ENCODE measurements around the gene HYI. TPM values are rescaled to one million over a fixed set of nuclear protein-coding genes. Genes with fewer than 3 reads are reported as not detected.
"Not testable (repeated sequence)": the region's sequence is repeated elsewhere in the genome, so short reads cannot be mapped to it uniquely, and the experiment has no call there.

The HYI gene
- total RNA-seq, 1 donor from 2014 or later: 33.4 TPM

DNA sequence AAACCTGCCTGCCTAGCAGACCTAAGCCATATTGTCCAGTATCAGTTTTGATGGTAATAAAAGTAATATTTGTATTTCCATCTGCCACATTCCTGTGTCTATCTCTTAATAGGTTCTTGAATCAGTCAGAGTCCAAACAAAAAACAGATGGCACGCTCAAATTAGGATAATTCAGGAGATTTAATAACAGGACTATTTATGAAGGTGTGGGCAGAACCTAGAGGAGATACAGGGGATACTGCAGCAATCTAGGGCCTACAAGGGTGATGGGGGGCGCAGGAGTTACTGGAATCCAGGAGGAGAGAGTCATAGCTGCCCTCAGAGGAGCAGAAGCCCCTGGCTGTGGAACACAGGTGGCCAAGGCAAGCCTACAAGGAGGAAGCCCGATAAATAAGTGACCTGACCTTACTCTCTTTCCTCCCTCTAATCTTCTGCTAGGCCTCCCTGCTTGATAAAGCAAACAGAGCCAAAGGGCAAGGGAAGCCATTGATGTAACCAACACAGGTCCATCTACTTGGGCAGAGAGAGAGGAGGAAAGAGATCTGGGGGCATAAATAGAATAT, 11.9 kb upstream of the HYI start:
- Histone ChIP-seq H3K27me3 (ENCODE audit: control insufficient read depth in 3 of 3, insufficient read depth in 3 of 3, low read length in 3 of 3) (no peaks in the 10 kb centered on the region), H3K4me1 (ENCODE audit: control insufficient read depth in 3 of 3, insufficient read depth in 3 of 3, low read length in 3 of 3) (no peaks in the 10 kb centered on the region), H3K4me3 (ENCODE audit: low read length in 3 of 3) (no peak overlapping the region), H3K27ac (ENCODE audit: low read depth, low read length) (no peak overlapping the region), H3K9me3 (ENCODE audit: control insufficient read depth in 3 of 3, low read length in 3 of 3) (no peaks in the 10 kb centered on the region), H3K36me3 (ENCODE audit: control insufficient read depth in 3 of 3, insufficient read depth in 3 of 3, low read length in 3 of 3) (no peaks in the 10 kb centered on the region), H3K9ac (ENCODE audit: low read depth in 1 of 3, low read length in 3 of 3) (no peak overlapping the region)

- Histone ChIP-seq H3K9ac (ENCODE audit: low read depth in 1 of 3, low read length in 3 of 3) (no peak overlapping the region), H3K9me3 (ENCODE audit: control insufficient read depth in 3 of 3, low read length in 3 of 3) (no peaks in the 10 kb centered on the region), H3K27ac (ENCODE audit: low read depth, low read length) (no peak overlapping the region), H3K4me1 (ENCODE audit: control insufficient read depth in 3 of 3, insufficient read depth in 3 of 3, low read length in 3 of 3) (no peaks in the 10 kb centered on the region), H3K27me3 (ENCODE audit: control insufficient read depth in 3 of 3, insufficient read depth in 3 of 3, low read length in 3 of 3) (no peaks in the 10 kb centered on the region), H3K36me3 (ENCODE audit: control insufficient read depth in 3 of 3, insufficient read depth in 3 of 3, low read length in 3 of 3) (no peaks in the 10 kb centered on the region), H3K4me3 (ENCODE audit: low read length in 3 of 3) (no peak overlapping the region)
Measured at GRCh38 chr1:43464681-43465504, 11.2 kb upstream of the HYI start.

- Histone ChIP-seq H3K4me1 (ENCODE audit: control insufficient read depth in 3 of 3, insufficient read depth in 3 of 3, low read length in 3 of 3) (no peaks in the 10 kb centered on the region), H3K36me3 (ENCODE audit: control insufficient read depth in 3 of 3, insufficient read depth in 3 of 3, low read length in 3 of 3) (no peaks in the 10 kb centered on the region), H3K4me3 (ENCODE audit: low read length in 3 of 3) (no peak overlapping the region), H3K27me3 (ENCODE audit: control insufficient read depth in 3 of 3, insufficient read depth in 3 of 3, low read length in 3 of 3) (no peaks in the 10 kb centered on the region), H3K9ac (ENCODE audit: low read depth in 1 of 3, low read length in 3 of 3) (no peak overlapping the region), H3K9me3 (ENCODE audit: control insufficient read depth in 3 of 3, low read length in 3 of 3) (no peaks in the 10 kb centered on the region), H3K27ac (ENCODE audit: low read depth, low read length) (no peak overlapping the region)
Measured at GRCh38 chr1:43463479-43463878, 9.7 kb upstream of the HYI start.

- no peak overlapping the region for H3K27ac ChIP-seq (ENCODE audit: low read depth, low read length)
- H3K9me3 ChIP-seq (ENCODE audit: control insufficient read depth in 3 of 3, low read length in 3 of 3): no peaks in the 10 kb centered on the region
- no peaks in the 10 kb centered on the region for H3K36me3 ChIP-seq (ENCODE audit: control insufficient read depth in 3 of 3, insufficient read depth in 3 of 3, low read length in 3 of 3)
- no peaks in the 10 kb centered on the region for H3K27me3 ChIP-seq (ENCODE audit: control insufficient read depth in 3 of 3, insufficient read depth in 3 of 3, low read length in 3 of 3)
- no peak overlapping the region for H3K9ac ChIP-seq (ENCODE audit: low read depth in 1 of 3, low read length in 3 of 3)
- no peak overlapping the region for H3K4me3 ChIP-seq (ENCODE audit: low read length in 3 of 3)
- no peaks in the 10 kb centered on the region for H3K4me1 ChIP-seq (ENCODE audit: control insufficient read depth in 3 of 3, insufficient read depth in 3 of 3, low read length in 3 of 3)
Measured at GRCh38 chr1:43460988-43461693, 7.4 kb upstream of the HYI start.

GRCh38 chr1:43458379-43458778, 4.6 kb upstream of the HYI start:
- H3K36me3 ChIP-seq (ENCODE audit: control insufficient read depth in 3 of 3, insufficient read depth in 3 of 3, low read length in 3 of 3); H3K4me3 ChIP-seq (ENCODE audit: low read length in 3 of 3); H3K27ac ChIP-seq (ENCODE audit: low read depth, low read length); H3K27me3 ChIP-seq (ENCODE audit: control insufficient read depth in 3 of 3, insufficient read depth in 3 of 3, low read length in 3 of 3); H3K9me3 ChIP-seq (ENCODE audit: control insufficient read depth in 3 of 3, low read length in 3 of 3); H3K4me1 ChIP-seq (ENCODE audit: control insufficient read depth in 3 of 3, insufficient read depth in 3 of 3, low read length in 3 of 3); H3K9ac ChIP-seq (ENCODE audit: low read depth in 1 of 3, low read length in 3 of 3): not testable (repeated sequence)

DNA sequence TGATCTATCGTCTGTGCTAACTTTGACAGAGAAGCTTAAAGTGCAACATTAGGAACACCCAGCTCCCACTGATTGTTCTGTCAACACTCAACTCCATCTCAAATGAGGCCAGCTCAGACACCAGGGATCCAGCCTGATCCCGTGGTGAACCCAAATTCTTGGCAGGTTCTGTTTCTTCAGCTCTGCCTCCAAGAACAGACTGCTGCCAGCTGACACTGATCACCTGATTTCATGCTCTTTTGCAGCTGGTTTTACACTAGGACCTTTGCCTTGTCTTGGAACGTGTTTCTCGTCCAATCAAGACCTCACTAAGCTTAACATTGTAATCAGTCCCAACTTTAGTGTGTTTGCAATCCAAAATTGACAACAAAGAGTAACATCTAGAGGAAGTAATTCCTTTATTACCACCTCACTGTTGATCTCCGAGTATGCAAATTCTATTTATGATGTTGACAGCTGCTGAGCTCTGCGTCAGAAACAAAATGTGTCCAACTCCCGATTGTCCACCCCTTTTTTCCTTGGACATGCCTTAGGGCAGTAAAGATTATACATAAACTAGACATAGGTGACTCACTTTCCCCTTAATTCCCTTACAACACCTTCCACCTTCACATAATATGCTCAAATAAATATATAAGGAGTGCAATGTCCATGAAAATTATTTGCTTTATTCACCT, 1.6 kb upstream of the HYI start:
- Histone ChIP-seq H3K27me3 (ENCODE audit: control insufficient read depth in 3 of 3, insufficient read depth in 3 of 3, low read length in 3 of 3) (no peaks in the 10 kb centered on the region), H3K36me3 (ENCODE audit: control insufficient read depth in 3 of 3, insufficient read depth in 3 of 3, low read length in 3 of 3) (peaks cover 12 to 20% (median 17%) of the 10 kb centered on the region in 3 donors), H3K4me3 (ENCODE audit: low read length in 3 of 3) (no peak overlapping the region), H3K4me1 (ENCODE audit: control insufficient read depth in 3 of 3, insufficient read depth in 3 of 3, low read length in 3 of 3) (peaks cover 10 to 21% (median 12%) of the 10 kb centered on the region in 3 donors), H3K27ac (ENCODE audit: low read depth, low read length) (no peak overlapping the region), H3K9me3 (ENCODE audit: control insufficient read depth in 3 of 3, low read length in 3 of 3) (no peaks in the 10 kb centered on the region), H3K9ac (ENCODE audit: low read depth in 1 of 3, low read length in 3 of 3) (no peak overlapping the region)

GRCh38 chr1:43454270-43455011, 710 bp upstream of the HYI start:
- Histone ChIP-seq H3K4me1 (ENCODE audit: control insufficient read depth in 3 of 3, insufficient read depth in 3 of 3, low read length in 3 of 3) (peaks cover 10 to 21% (median 12%) of the 10 kb centered on the region in 3 donors), H3K9ac (ENCODE audit: low read depth in 1 of 3, low read length in 3 of 3) (peak overlapping the region; percentile 66 to 79 (median 78)), H3K27ac (ENCODE audit: low read depth, low read length) (peak overlapping the region; percentile 75), H3K9me3 (ENCODE audit: control insufficient read depth in 3 of 3, low read length in 3 of 3) (no peaks in the 10 kb centered on the region), H3K27me3 (ENCODE audit: control insufficient read depth in 3 of 3, insufficient read depth in 3 of 3, low read length in 3 of 3) (no peaks in the 10 kb centered on the region), H3K4me3 (ENCODE audit: low read length in 3 of 3) (peak overlapping the region; percentile 74 to 88 (median 75)), H3K36me3 (ENCODE audit: control insufficient read depth in 3 of 3, insufficient read depth in 3 of 3, low read length in 3 of 3) (peaks cover 22 to 28% (median 26%) of the 10 kb centered on the region in 3 donors)

DNA sequence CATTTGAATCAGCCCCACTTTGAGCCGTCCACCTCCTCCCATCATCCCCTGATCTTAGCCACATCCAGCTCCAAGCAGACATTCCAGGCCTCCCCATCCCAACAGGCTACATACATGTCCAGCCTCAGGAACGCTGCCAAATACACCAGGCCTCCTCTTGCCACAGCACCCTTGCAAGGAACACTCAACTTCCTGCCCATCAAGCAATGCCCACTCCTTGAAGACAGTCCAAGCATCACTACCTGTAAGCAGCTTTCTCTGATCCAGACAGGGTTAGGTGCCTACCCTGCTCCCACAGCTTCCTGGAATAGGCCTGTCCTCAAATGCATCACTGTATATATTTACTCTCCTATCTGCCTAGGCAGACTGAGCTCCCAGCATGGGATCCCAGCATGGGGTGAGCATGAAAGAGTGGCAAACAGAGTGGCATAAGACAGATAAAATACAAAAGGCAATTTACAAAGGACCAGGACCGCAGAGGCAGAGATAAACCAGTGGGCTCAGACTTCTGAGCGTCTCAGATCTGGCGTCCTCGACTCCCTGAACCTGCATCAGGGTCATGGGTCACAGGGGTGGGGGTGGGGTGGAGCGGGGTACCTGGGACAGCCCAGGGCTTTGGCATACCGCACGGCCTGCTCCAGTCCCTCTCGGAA, 816 bp downstream of the HYI start:
- Histone ChIP-seq H3K9ac (ENCODE audit: low read depth in 1 of 3, low read length in 3 of 3) (peak overlapping the region in 2 of 3 donors; percentile 55 to 82), H3K4me3 (ENCODE audit: low read length in 3 of 3) (peak overlapping the region; percentile 45 to 74 (median 49)), H3K4me1 (ENCODE audit: control insufficient read depth in 3 of 3, insufficient read depth in 3 of 3, low read length in 3 of 3) (peaks cover 10 to 21% (median 12%) of the 10 kb centered on the region in 3 donors), H3K27ac (ENCODE audit: low read depth, low read length) (peak overlapping the region; percentile 75), H3K36me3 (ENCODE audit: control insufficient read depth in 3 of 3, insufficient read depth in 3 of 3, low read length in 3 of 3) (peaks cover 37 to 43% (median 40%) of the 10 kb centered on the region in 3 donors), H3K27me3 (ENCODE audit: control insufficient read depth in 3 of 3, insufficient read depth in 3 of 3, low read length in 3 of 3) (no peaks in the 10 kb centered on the region), H3K9me3 (ENCODE audit: control insufficient read depth in 3 of 3, low read length in 3 of 3) (no peaks in the 10 kb centered on the region)

Measured in skeletal muscle tissue (tissue), 4 donors.